Measurements from ENCODE around the gene GOLGA2.

Gene GOLGA2

GRCh38 chr9:128250839-128251731, 24.7 kb downstream of the GOLGA2 start:
- H3K9me3 ChIP-seq (ENCODE audit: control insufficient read depth, low read length) = no peaks in the 10 kb centered on the region
- H3K27ac ChIP-seq (ENCODE audit: insufficient read depth, low read length, poor library complexity, severe bottlenecking) = no peak overlapping the region
- H3K4me1 ChIP-seq (ENCODE audit: control insufficient read depth, insufficient read depth, low read length, poor library complexity, severe bottlenecking) = peaks cover 14% of the 10 kb centered on the region
- H3K27me3 ChIP-seq (replicated peaks; ENCODE audit: control insufficient read depth, insufficient read depth, low read length, poor library complexity, severe bottlenecking) = no peaks in the 10 kb centered on the region
- H3K4me3 ChIP-seq (ENCODE audit: insufficient read depth, low read depth, low read length, poor library complexity, severe bottlenecking) = peak overlapping the region; percentile 59
- DNase-seq = peak in 1 of 3 donors; percentile 6
- no peaks in the 10 kb centered on the region for H3K36me3 ChIP-seq (ENCODE audit: control insufficient read depth, insufficient read depth, low read length)

GRCh38 chr9:128249908-128250838, 25.6 kb downstream of the GOLGA2 start:
- peak overlapping the region; percentile 57 for H3K27ac ChIP-seq (ENCODE audit: insufficient read depth, low read length, poor library complexity, severe bottlenecking)

GRCh38 chr9:128249558-128249907, 26.3 kb downstream of the GOLGA2 start:
- Histone ChIP-seq H3K4me3 (ENCODE audit: insufficient read depth, low read depth, low read length, poor library complexity, severe bottlenecking) (peak overlapping the region; percentile 66), H3K27ac (ENCODE audit: insufficient read depth, low read length, poor library complexity, severe bottlenecking) (peak overlapping the region; percentile 57)

More at GRCh38 chr9:128249908-128250838, 25.6 kb downstream of the GOLGA2 start:
- DNase-seq = peak; percentile 95 to 99 (median 96)
- H3K4me1 ChIP-seq (ENCODE audit: control insufficient read depth, insufficient read depth, low read length, poor library complexity, severe bottlenecking) = peaks cover 14% of the 10 kb centered on the region
- H3K36me3 ChIP-seq (ENCODE audit: control insufficient read depth, insufficient read depth, low read length) = no peaks in the 10 kb centered on the region
- H3K4me3 ChIP-seq (ENCODE audit: insufficient read depth, low read depth, low read length, poor library complexity, severe bottlenecking) = peak overlapping the region; percentile 66
- peaks cover 2% of the 10 kb centered on the region for H3K27me3 ChIP-seq (replicated peaks; ENCODE audit: control insufficient read depth, insufficient read depth, low read length, poor library complexity, severe bottlenecking)
- no peaks in the 10 kb centered on the region for H3K9me3 ChIP-seq (ENCODE audit: control insufficient read depth, low read length)

GRCh38 chr9:128247226-128247803, 28.5 kb downstream of the GOLGA2 start:
- DNase-seq = no peak
- Histone ChIP-seq H3K4me3 (ENCODE audit: insufficient read depth, low read depth, low read length, poor library complexity, severe bottlenecking) (no peak overlapping the region), H3K36me3 (ENCODE audit: control insufficient read depth, insufficient read depth, low read length) (no peaks in the 10 kb centered on the region), H3K4me1 (ENCODE audit: control insufficient read depth, insufficient read depth, low read length, poor library complexity, severe bottlenecking) (peaks cover 14% of the 10 kb centered on the region), H3K27ac (ENCODE audit: insufficient read depth, low read length, poor library complexity, severe bottlenecking) (no peak overlapping the region), H3K27me3 (replicated peaks; ENCODE audit: control insufficient read depth, insufficient read depth, low read length, poor library complexity, severe bottlenecking) (peaks cover 23% of the 10 kb centered on the region), H3K9me3 (ENCODE audit: control insufficient read depth, low read length) (no peaks in the 10 kb centered on the region)

More at GRCh38 chr9:128249558-128249907, 26.3 kb downstream of the GOLGA2 start:
- H3K27me3 ChIP-seq (replicated peaks; ENCODE audit: control insufficient read depth, insufficient read depth, low read length, poor library complexity, severe bottlenecking) = peaks cover 8% of the 10 kb centered on the region
- no peaks in the 10 kb centered on the region for H3K9me3 ChIP-seq (ENCODE audit: control insufficient read depth, low read length)
- peaks cover 14% of the 10 kb centered on the region for H3K4me1 ChIP-seq (ENCODE audit: control insufficient read depth, insufficient read depth, low read length, poor library complexity, severe bottlenecking)
- no peak for DNase-seq
- H3K36me3 ChIP-seq (ENCODE audit: control insufficient read depth, insufficient read depth, low read length) = no peaks in the 10 kb centered on the region

GRCh38 chr9:128246471-128246870, 29.3 kb downstream of the GOLGA2 start:
- Histone ChIP-seq H3K27ac (ENCODE audit: insufficient read depth, low read length, poor library complexity, severe bottlenecking) (no peak overlapping the region), H3K27me3 (replicated peaks; ENCODE audit: control insufficient read depth, insufficient read depth, low read length, poor library complexity, severe bottlenecking) (peaks cover 23% of the 10 kb centered on the region), H3K36me3 (ENCODE audit: control insufficient read depth, insufficient read depth, low read length) (no peaks in the 10 kb centered on the region), H3K4me3 (ENCODE audit: insufficient read depth, low read depth, low read length, poor library complexity, severe bottlenecking) (no peak overlapping the region), H3K9me3 (ENCODE audit: control insufficient read depth, low read length) (no peaks in the 10 kb centered on the region), H3K4me1 (ENCODE audit: control insufficient read depth, insufficient read depth, low read length, poor library complexity, severe bottlenecking) (peaks cover 14% of the 10 kb centered on the region)
- no peak for DNase-seq

- no peaks in the 10 kb centered on the region for H3K36me3 ChIP-seq (ENCODE audit: control insufficient read depth, insufficient read depth, low read length)
- no peak overlapping the region for H3K4me3 ChIP-seq (ENCODE audit: insufficient read depth, low read depth, low read length, poor library complexity, severe bottlenecking)
- no peaks in the 10 kb centered on the region for H3K9me3 ChIP-seq (ENCODE audit: control insufficient read depth, low read length)
- H3K27ac ChIP-seq (ENCODE audit: insufficient read depth, low read length, poor library complexity, severe bottlenecking) = no peak overlapping the region
- no peak for DNase-seq
- H3K27me3 ChIP-seq (replicated peaks; ENCODE audit: control insufficient read depth, insufficient read depth, low read length, poor library complexity, severe bottlenecking) = peaks cover 23% of the 10 kb centered on the region
- H3K4me1 ChIP-seq (ENCODE audit: control insufficient read depth, insufficient read depth, low read length, poor library complexity, severe bottlenecking) = peaks cover 6% of the 10 kb centered on the region
These were observed 30.2 kb downstream of the GOLGA2 start for GRCh38 chr9:128245421-128246151.

GRCh38 chr9:128244837-128245231, 31.0 kb downstream of the GOLGA2 start:
- Histone ChIP-seq H3K4me3 (ENCODE audit: insufficient read depth, low read depth, low read length, poor library complexity, severe bottlenecking) (no peak overlapping the region), H3K27ac (ENCODE audit: insufficient read depth, low read length, poor library complexity, severe bottlenecking) (no peak overlapping the region), H3K4me1 (ENCODE audit: control insufficient read depth, insufficient read depth, low read length, poor library complexity, severe bottlenecking) (peaks cover 2% of the 10 kb centered on the region), H3K36me3 (ENCODE audit: control insufficient read depth, insufficient read depth, low read length) (no peaks in the 10 kb centered on the region), H3K9me3 (ENCODE audit: control insufficient read depth, low read length) (no peaks in the 10 kb centered on the region), H3K27me3 (replicated peaks; ENCODE audit: control insufficient read depth, insufficient read depth, low read length, poor library complexity, severe bottlenecking) (peaks cover 23% of the 10 kb centered on the region)
- no peak for DNase-seq

- no peak overlapping the region for H3K4me3 ChIP-seq (ENCODE audit: insufficient read depth, low read depth, low read length, poor library complexity, severe bottlenecking)
These were observed 31.5 kb downstream of the GOLGA2 start for GRCh38 chr9:128244091-128244836.

More at GRCh38 chr9:128244091-128244836, 31.5 kb downstream of the GOLGA2 start:
- no peaks in the 10 kb centered on the region for H3K9me3 ChIP-seq (ENCODE audit: control insufficient read depth, low read length)
- H3K36me3 ChIP-seq (ENCODE audit: control insufficient read depth, insufficient read depth, low read length) = no peaks in the 10 kb centered on the region
- DNase-seq = no peak
- H3K27ac ChIP-seq (ENCODE audit: insufficient read depth, low read length, poor library complexity, severe bottlenecking) = no peak overlapping the region
- peaks cover 23% of the 10 kb centered on the region for H3K27me3 ChIP-seq (replicated peaks; ENCODE audit: control insufficient read depth, insufficient read depth, low read length, poor library complexity, severe bottlenecking)
- H3K4me1 ChIP-seq (ENCODE audit: control insufficient read depth, insufficient read depth, low read length, poor library complexity, severe bottlenecking) = no peaks in the 10 kb centered on the region
